Uterus (tissue), 2 donors: ENCODE measurements around the gene UBE3C.
"Not testable (repeated sequence)": the region's sequence is repeated elsewhere in the genome, so short reads cannot be mapped to it uniquely, and the experiment has no call there.

Experiments
- POLR2A ChIP-seq, 2 donors: fragments of 450-650 bp; IDR thresholded peaks; one replicate each; pipeline ENCODE4 v1.6.1; 2016; ENCODE audit warnings: antibody characterized with exemption in 2 of 2, mild to moderate bottlenecking in 1 of 2, moderate library complexity in 1 of 2
- TF ChIP-seq, protein P1 (sequence below), 4 experiments: fragments of 200-600 bp in 2 of 4; fragments of 450-650 bp in 2 of 4; sonication (generic) in 2 of 4; IDR thresholded peaks; one replicate each; pipeline ENCODE4 v1.5.1; 2016 to 2019; ENCODE audit warnings: antibody characterized with exemption in 4 of 4, mild to moderate bottlenecking in 2 of 4, moderate library complexity in 1 of 4

DNA sequence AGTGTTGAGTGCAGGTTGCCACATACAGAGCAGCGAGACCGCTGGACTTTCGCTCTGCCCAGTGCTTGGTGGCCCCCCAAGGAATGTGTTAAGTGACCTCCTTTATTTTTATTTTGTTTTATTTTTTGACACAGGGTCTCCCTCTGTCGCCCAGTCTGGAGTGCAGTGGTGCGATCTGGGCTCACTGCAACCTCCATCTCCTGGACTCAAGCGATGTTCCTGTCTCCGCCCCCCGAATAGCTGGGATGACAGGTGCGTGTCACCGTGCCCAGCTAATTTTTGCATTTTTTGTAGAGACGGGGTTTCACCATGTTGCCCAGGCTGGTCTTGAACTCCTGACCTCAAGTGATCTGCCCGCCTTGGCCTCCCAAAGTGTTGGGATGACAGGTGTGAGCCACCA is 138.8 kb downstream of the UBE3C start:
- TF ChIP-seq, protein P1, sequence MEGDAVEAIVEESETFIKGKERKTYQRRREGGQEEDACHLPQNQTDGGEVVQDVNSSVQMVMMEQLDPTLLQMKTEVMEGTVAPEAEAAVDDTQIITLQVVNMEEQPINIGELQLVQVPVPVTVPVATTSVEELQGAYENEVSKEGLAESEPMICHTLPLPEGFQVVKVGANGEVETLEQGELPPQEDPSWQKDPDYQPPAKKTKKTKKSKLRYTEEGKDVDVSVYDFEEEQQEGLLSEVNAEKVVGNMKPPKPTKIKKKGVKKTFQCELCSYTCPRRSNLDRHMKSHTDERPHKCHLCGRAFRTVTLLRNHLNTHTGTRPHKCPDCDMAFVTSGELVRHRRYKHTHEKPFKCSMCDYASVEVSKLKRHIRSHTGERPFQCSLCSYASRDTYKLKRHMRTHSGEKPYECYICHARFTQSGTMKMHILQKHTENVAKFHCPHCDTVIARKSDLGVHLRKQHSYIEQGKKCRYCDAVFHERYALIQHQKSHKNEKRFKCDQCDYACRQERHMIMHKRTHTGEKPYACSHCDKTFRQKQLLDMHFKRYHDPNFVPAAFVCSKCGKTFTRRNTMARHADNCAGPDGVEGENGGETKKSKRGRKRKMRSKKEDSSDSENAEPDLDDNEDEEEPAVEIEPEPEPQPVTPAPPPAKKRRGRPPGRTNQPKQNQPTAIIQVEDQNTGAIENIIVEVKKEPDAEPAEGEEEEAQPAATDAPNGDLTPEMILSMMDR (IDR thresholded peaks at IDR 0.05): not testable (repeated sequence)
- TF ChIP-seq POLR2A (IDR thresholded peaks at IDR 0.05): not testable (repeated sequence)
